Measurements from ENCODE around the gene CHCT1. TPM values are rescaled to one million over a fixed set of nuclear protein-coding genes. Genes with fewer than 3 reads are reported as not detected.

Gene CHCT1
- total and polyA plus RNA-seq, 12 donors: 0.44 TPM; not detected in 11

- intact Hi-C loops (cut with DNase I): loop anchor here in 1 of 10 donors (10.0 kb wide), 1 partner anchor 178 kb away; no protein-coding TSS in a partner anchor
- H3K9me3 ChIP-seq: no peaks in the 10 kb centered on the region
- ATAC-seq (no peak), DNase-seq (no peak)
- H3K27ac ChIP-seq: no peak overlapping the region
- H3K36me3 ChIP-seq: peaks cover 0 to 100% (median 68%) of the 10 kb centered on the region in 9 donors
- 98 to 100% methylated on average over 2 of the region's 2 CpGs for WGBS, 2 donors
- H3K27me3 ChIP-seq: no peaks in the 10 kb centered on the region
- H3K4me3 ChIP-seq: no peak overlapping the region
- H3K4me1 ChIP-seq: no peaks in the 10 kb centered on the region
- TF ChIP-seq CTCF (IDR thresholded peaks at IDR 0.05): no peak
Observed at GRCh38 chr17:60457148-60457547, 34.9 kb downstream of the CHCT1 start.

GRCh38 chr17:60461584-60461983 lies 39.3 kb downstream of the CHCT1 start:
- H3K9me3 ChIP-seq: no peaks in the 10 kb centered on the region
- H3K4me3 ChIP-seq: no peak overlapping the region
- TF ChIP-seq CTCF (IDR thresholded peaks at IDR 0.05): no peak
- intact Hi-C loops (cut with DNase I): loop anchor here in 4 of 10 donors (10.0 kb wide), 2 partner anchors 173 to 183 kb away; no protein-coding TSS in a partner anchor
- no peak for DNase-seq
- H3K4me1 ChIP-seq: peaks cover 0 to 14% (median 3%) of the 10 kb centered on the region in 9 donors
- H3K27ac ChIP-seq: no peak overlapping the region
- H3K36me3 ChIP-seq: peaks cover 0 to 100% (median 44%) of the 10 kb centered on the region in 9 donors
- no peaks in the 10 kb centered on the region for H3K27me3 ChIP-seq
- 98 to 100% methylated on average over 1 of the region's 1 CpG for WGBS, 2 donors
- ATAC-seq: no peak

- H3K9me3 ChIP-seq: no peaks in the 10 kb centered on the region
- WGBS, 2 donors: 63 to 72% methylated on average over 4 of the region's 4 CpGs
- H3K4me3 ChIP-seq: no peak overlapping the region
- intact Hi-C loops (cut with DNase I): loop anchor here in 4 of 10 donors (10.0 kb wide), 2 partner anchors 172 to 182 kb away; no protein-coding TSS in a partner anchor
- H3K4me1 ChIP-seq: peaks cover 0 to 18% (median 9%) of the 10 kb centered on the region in 9 donors
- no peak overlapping the region for H3K27ac ChIP-seq
- peaks cover 0 to 96% (median 32%) of the 10 kb centered on the region in 9 donors for H3K36me3 ChIP-seq
- ATAC-seq (peak in 1 of 8 donors; percentile 49), DNase-seq (no peak)
- no peaks in the 10 kb centered on the region for H3K27me3 ChIP-seq
- TF ChIP-seq CTCF (IDR thresholded peaks at IDR 0.05): no peak
Observed at GRCh38 chr17:60463157-60463835, 41.0 kb downstream of the CHCT1 start.

GRCh38 chr17:60464343-60464742 lies 42.1 kb downstream of the CHCT1 start:
- peaks cover 0 to 92% (median 35%) of the 10 kb centered on the region in 9 donors for H3K36me3 ChIP-seq
- H3K4me3 ChIP-seq: no peak overlapping the region
- no peak for TF ChIP-seq CTCF (IDR thresholded peaks at IDR 0.05)
- ATAC-seq: no peak
- H3K9me3 ChIP-seq: no peaks in the 10 kb centered on the region
- H3K4me1 ChIP-seq: peaks cover 0 to 28% (median 16%) of the 10 kb centered on the region in 9 donors
- WGBS, 2 donors: 96 to 100% methylated on average over 1 of the region's 1 CpG
- no peak for DNase-seq
- H3K27ac ChIP-seq: no peak overlapping the region
- no peaks in the 10 kb centered on the region for H3K27me3 ChIP-seq
- intact Hi-C loops (cut with DNase I): loop anchor here in 4 of 10 donors (10.0 kb wide), 2 partner anchors 170 to 180 kb away; no protein-coding TSS in a partner anchor
